ENCODE measurements around the gene TSPAN9.

TSPAN9 gene

GRCh38 chr12:3081091-3081490 is 3.9 kb downstream of the TSPAN9 start:
- no peak for DNase-seq

- no peak for DNase-seq
Observed at GRCh38 chr12:3081886-3082285, 4.7 kb downstream of the TSPAN9 start.

- DNase-seq = no peak
Observed at GRCh38 chr12:3083241-3083920, 6.2 kb downstream of the TSPAN9 start.

GRCh38 chr12:3083921-3084347 is 6.8 kb downstream of the TSPAN9 start:
- DNase-seq = no peak

DNA sequence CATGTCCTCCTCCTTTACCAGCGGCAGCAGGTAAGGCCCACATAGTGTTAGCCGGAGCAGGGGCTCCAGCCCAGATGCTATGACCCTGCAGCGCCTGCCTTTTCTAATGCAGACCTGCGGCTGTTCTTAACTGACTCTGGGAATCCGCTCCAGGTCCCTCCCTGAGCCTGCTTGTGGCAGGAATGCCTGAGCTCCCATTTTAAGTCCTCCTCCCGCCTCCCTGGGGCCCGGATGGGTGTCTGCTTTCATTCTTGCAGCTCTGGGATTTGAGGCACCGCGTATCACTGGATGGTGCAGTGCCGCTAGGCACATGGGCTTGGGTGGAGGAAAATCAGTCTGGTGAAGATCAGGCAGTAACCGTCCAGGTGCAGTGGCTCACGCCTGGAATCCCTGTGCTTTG is 7.6 kb downstream of the TSPAN9 start:
- DNase-seq = no peak

- DNase-seq = no peak
Observed at GRCh38 chr12:3085341-3086139, 8.4 kb downstream of the TSPAN9 start.

DNA sequence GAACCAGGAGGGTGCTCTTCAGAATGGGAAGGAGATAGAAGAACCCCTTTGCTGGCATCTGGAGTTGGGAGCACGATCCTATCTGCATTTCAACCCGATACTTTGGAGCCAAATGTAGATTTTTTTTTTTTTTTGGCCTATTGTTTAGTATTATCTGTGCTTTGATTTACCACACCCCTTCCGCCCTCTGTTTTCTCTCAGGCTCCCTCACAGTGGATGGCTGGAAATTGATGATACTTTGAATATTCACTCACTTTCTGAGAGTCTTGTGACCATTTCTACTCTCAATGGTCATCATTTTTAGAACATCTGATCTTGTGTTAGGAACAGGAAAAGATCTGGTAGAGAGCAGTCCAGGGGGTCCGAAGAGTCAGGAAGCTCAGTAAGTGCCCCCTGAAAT is 9.0 kb downstream of the TSPAN9 start:
- DNase-seq = no peak

- no peak for DNase-seq
Observed at GRCh38 chr12:3086729-3087323, 9.6 kb downstream of the TSPAN9 start.

DNA sequence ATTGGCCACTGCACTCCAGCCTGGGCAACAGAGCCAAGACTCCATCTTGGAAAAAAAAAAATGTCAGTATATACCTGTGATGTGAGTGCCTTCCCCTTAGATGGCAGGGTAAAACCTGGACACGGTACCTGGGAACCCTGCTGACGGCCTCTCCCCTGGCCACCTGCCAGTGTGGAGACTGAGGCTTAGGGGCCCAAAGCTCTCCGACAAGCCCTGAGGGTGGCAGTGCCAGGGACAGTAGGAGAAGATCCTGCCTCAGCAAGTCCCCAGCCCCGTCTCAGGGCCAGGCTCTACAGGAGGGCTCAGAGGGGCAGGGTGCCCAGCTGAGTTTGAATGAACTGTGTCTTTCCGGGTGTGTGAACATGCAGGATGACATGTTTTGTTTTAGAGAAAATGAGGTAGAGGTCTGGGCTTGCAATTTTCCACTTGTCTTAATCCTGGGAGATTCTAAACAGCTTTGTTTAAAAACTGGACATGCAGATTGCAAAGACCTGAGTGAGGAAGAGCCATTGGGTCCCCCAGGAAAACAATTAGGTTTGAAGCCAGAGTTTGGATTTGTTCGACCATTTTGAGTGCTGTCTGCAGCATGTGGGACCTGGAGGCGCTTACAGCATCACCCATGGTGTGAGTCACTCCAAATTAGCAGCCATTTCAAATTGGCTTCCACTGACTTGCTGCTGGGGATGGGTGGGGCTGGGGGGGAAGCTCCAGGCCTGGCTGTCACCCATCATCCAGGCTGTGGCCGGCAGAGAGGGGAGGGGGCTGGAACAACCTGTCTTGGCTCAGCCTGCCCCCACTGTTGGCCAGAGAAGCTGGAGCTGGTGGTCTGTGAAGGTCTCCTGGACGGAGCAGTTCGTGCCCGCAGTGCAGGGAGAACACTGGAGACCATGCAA is 10.8 kb downstream of the TSPAN9 start:
- DNase-seq = no peak

GRCh38 chr12:3089588-3089987 is 12.4 kb downstream of the TSPAN9 start:
- no peak for DNase-seq

GRCh38 chr12:3090240-3091037 is 13.3 kb downstream of the TSPAN9 start:
- DNase-seq = no peak

DNA sequence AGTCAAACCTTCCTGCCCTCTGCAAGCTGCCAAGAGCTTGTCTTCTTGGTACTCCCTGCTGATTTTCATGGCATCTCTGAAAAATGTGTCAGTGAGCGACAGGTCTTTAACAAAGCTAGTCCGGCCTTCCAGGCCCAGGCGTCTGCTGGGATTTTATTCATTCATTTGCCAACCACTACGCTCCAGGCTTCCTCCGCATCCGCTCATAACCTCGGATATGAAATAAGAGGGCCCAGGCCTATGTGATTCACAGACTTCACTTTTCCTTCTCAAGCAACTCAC is 13.8 kb downstream of the TSPAN9 start:
- DNase-seq = no peak

DNA sequence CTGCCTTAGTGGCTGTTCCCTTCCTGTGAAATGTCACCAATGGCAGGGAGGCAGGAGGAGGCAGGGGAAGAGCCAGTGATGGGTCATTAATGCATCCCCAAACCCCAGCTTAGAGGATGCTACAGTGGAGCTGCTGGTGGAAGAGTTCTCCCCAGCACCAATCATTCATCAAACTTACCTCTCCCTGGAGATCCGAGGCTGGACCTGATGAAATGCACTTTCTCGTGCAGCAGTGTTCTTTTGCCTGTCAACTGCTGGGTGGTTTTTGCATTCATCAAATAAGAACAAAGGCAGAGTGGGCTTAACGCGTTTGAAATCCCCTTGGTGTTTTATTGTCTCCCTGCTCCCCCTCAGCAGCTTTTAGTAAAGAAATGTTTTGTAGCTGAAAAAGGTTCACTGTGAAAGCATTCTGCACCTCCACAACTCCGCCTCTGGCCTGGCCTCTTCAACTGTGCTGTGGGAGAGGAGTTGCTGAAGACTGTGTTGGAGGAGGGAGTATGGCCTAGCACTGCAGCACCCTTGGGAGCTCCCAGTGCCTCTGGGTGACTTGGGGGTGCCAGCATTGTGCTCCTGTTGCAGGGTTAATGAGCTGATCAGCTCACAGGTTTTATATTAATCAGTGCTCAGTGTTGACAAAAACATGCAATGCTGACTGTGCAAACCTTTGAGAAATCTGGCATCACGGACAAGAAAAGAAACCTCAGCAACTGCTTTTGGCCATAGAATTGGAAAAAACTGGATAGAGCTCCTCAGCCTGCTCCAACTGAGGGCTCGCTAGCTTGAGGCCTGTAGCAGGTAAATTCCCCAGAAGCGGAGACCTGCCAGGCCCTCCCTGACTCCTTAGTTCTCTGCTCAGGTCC is 14.4 kb downstream of the TSPAN9 start:
- no peak for DNase-seq

- DNase-seq = no peak
Observed at GRCh38 chr12:3092764-3093163, 15.6 kb downstream of the TSPAN9 start.

DNA sequence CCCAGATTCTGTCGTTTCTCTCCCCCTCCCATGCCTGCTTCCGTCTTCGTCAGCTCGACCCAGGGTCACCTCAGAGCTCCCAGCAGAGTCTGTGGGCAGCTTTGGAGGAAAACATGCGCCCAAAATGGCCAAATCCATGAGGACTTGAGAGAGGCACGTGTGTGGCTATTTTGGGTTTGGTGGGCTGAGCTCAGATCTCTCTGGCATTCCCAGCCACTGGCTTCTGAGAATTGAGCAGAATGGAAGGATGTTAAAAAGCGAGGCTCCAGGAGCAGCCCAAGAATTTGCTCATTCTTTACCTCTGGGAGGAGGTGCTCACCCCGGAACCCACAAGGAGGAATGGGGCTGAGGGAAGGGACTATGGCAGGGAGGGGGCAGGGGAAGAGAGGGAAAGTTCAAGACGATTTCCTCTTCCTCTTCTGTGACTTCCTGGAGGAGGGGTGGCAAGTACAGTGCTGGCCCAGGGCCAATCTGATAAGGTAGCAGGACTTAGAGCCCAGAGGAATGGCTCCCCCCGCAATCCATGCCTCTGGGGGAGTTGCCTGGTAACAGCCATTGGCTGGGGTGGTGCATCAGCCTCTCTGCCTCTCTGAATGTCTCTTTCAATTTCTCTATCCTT is 20.1 kb downstream of the TSPAN9 start:
- no peak for DNase-seq

DNA sequence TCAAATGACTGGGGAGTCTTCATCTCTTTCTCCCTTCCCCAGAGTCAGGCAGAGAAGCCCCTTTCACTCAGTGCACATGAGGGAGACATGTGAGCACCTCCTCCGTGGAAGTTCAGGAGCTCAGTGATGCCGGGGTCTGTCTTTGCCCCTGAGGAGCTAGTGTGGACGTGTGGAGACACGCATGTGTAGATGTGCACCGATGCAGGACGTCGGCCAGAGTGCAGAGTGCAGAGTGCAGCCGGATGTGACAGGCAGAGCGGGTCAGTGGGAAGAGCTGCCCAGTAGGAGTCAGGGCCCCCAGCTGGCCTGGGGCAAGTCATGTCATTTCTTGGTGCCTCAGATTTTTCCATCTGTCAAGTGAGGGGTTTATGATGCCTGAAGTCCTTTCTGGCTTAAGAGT is 20.7 kb downstream of the TSPAN9 start:
- DNase-seq = no peak

- no peak for DNase-seq
Observed at GRCh38 chr12:3098436-3098835, 21.3 kb downstream of the TSPAN9 start.

DNA sequence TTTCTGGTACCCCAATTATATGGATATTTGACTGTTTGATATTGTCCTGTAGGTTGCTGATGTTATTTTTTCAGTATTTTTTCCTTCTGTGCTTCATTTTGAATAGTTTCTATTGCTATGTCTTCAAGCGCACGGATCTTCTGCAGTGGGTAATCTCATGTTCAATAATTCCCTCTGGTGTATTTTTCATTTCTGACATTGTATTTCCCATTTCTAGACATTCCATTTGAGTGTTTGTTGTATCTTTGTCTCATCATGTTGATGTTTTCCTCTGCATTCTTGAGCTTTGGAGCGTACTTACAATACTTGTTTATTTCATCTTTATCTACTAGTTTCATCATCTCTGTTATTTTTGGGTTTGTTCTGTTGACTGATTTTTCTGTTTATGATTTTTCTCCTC is 22.0 kb downstream of the TSPAN9 start:
- no peak for DNase-seq

DNA sequence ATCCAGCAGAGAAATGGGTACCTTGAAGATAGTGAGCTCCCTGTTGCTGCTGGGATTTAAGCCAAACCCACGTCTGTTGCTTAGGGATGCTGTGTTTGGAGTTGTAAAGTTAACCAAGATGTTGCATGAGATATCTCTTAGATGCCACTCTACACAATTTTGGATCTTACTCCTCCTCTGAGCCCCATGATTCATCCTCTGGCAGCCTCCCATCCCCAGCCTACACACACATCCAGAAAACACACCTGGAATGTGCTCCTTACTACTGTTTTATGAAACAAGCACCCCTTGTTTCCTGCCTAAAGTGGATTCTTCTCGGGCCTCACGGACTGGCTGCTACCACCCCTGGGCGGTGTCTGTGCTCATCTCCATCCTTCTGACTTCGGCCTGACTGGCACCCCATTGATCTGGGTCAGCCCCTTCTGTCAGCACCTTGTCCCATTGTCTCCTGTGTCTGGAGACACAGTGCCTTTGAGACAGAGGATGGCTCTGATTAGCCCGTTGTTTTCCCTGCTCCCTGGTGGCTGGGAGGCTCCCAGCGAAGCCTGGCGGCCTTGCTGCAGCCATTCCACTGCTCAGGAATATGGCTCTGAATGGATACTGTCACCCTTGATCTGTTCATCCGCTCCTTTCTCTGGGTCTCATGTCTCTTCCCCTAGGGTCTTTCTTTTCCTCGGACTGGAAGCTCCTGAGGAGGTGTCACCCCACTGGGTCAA is 24.3 kb downstream of the TSPAN9 start:
- DNase-seq = no peak

GRCh38 chr12:3102771-3103410 is 25.7 kb downstream of the TSPAN9 start:
- DNase-seq = no peak

Data from NCI-H510A treated with DMSO at 0.1 percent for 48 hours (cell line).